K562 (cell line): ENCODE measurements around the gene FMN1. TPM values are rescaled to one million over a fixed set of nuclear protein-coding genes. Genes with fewer than 3 reads are reported as not detected.

Experiments
- ATAC-seq: fragments of 200-7000 bp; cut with Tn5 transposase; 3 replicates; pipeline ENCODE4 v1.9.1; 2020; ENCODE audit warnings: moderate library complexity
- BruUV-seq: library from RNA; stranded (reverse); fragments of 400-500 nt; replicated peaks from 2 replicates; lab custom pipeline; 2021; lab: Mats Ljungman, UMichigan
- CTCF ChIA-PET: fragments of 300-600 bp; formaldehyde crosslinking; extraction: SDS; loops from one replicate; lab custom pipeline; 2021; ENCODE audit warnings: low intra/inter-chr PET ratio; lab: Yijun Ruan, JAX
- POLR2A ChIA-PET: fragments of 300-600, 350-650 bp; sonication (Branson Sonifier 250); formaldehyde crosslinking; extraction: SDS; loops from one replicate; lab custom pipeline; 2021; ENCODE audit warnings: antibody characterized with exemption, inconsistent platforms; lab: Yijun Ruan, JAX
- DNase-seq, 4 experiments: peaks; one replicate each; pipeline versions ENCODE4 v3.0.0 to v3.0.0-alpha.2; 2011 to 2018; ENCODE audit warnings: low spot score in 3 of 4, mixed read lengths in 3 of 4; ENCODE audit errors: extremely low read depth in 1 of 4
- FAIRE-seq: peaks from 2 replicates; lab custom pipeline; 2011; peaks lifted over from hg19 to GRCh38; lab: Jason Lieb, UNC
- H2AFZ ChIP-seq: 2 replicates; pipeline ENCODE4 v1.6.0; 2011; ENCODE audit warnings: low read depth, low read length, control low read depth, inconsistent platforms
- H3K27ac ChIP-seq: fragments of 200-600 bp; 3 replicates; pipeline ENCODE4 v1.8.0; 2011; ENCODE audit warnings: low read depth, mild to moderate bottlenecking, control low read depth, inconsistent platforms, low read length, moderate library complexity, mixed read lengths; ENCODE audit errors: extremely low read depth
- H3K27me3 ChIP-seq, 2 experiments: fragments of 300-600 bp in 1 of 2; 2 replicates in 1 of 2; 3 replicates in 1 of 2; pipeline versions ENCODE4 v1.6.0 to v1.8.0; 2011; ENCODE audit warnings: inconsistent platforms in 2 of 2, low read length in 2 of 2, mild to moderate bottlenecking in 1 of 2, mixed read lengths in 1 of 2, moderate library complexity in 1 of 2; ENCODE audit not compliant: control insufficient read depth in 2 of 2, insufficient read depth in 2 of 2
- H3K36me3 ChIP-seq: fragments of 300-600 bp; 3 replicates; pipeline ENCODE4 v1.8.0; 2011; ENCODE audit warnings: mild to moderate bottlenecking, low read length, inconsistent platforms; ENCODE audit not compliant: control insufficient read depth, insufficient read depth
- H3K4me1 ChIP-seq, 2 experiments: fragments of 200-600 bp in 1 of 2; replicated peaks in 1 of 2; 2 replicates in 1 of 2; 3 replicates in 1 of 2; pipeline versions ENCODE4 v1.5.1 to v1.8.0; 2011; ENCODE audit warnings: inconsistent platforms in 2 of 2, low read length in 2 of 2, mild to moderate bottlenecking in 1 of 2, mixed read lengths in 1 of 2, moderate library complexity in 1 of 2; ENCODE audit not compliant: control insufficient read depth in 2 of 2, insufficient read depth in 2 of 2
- H3K4me2 ChIP-seq: 2 replicates; pipeline ENCODE4 v1.6.1; 2011; ENCODE audit warnings: low read length, control low read depth, inconsistent platforms, mixed read lengths; ENCODE audit not compliant: insufficient read depth
- H3K4me3 ChIP-seq: fragments of 200-600 bp; sonication (generic), shearing (Covaris generic); 2 replicates; pipeline ENCODE4 v1.5.1; 2016; ENCODE audit warnings: control low read depth, inconsistent platforms
- H3K79me2 ChIP-seq: fragments of 200-600 bp; 3 replicates; pipeline ENCODE4 v1.8.0; 2011; ENCODE audit warnings: low read length, inconsistent platforms; ENCODE audit not compliant: control insufficient read depth, insufficient read depth
- H3K9ac ChIP-seq, 2 experiments: 2 replicates each; pipeline versions ENCODE4 v1.6.0 to v1.6.1; 2011; ENCODE audit warnings: low read depth in 2 of 2, low read length in 2 of 2, control low read depth in 1 of 2, inconsistent platforms in 1 of 2, mild to moderate bottlenecking in 1 of 2, mixed read lengths in 1 of 2; ENCODE audit not compliant: insufficient read depth in 1 of 2
- H3K9me1 ChIP-seq: one replicate; pipeline ENCODE4 v1.6.0; 2011; ENCODE audit warnings: inconsistent platforms, mild to moderate bottlenecking, low read length, moderate library complexity; ENCODE audit not compliant: control insufficient read depth, insufficient read depth
- H3K9me3 ChIP-seq: replicated peaks from 2 replicates; pipeline ENCODE4 v1.5.1; 2011; ENCODE audit warnings: low read depth, low read length, inconsistent platforms; ENCODE audit not compliant: control insufficient read depth, insufficient read depth
- H4K20me1 ChIP-seq: replicated peaks from 2 replicates; pipeline ENCODE4 v1.6.1; 2011; ENCODE audit warnings: low read length, inconsistent platforms, mixed read lengths; ENCODE audit not compliant: control insufficient read depth, insufficient read depth
- WGBS: fragments of 100-300 bp; shearing (Covaris generic); methylation state at CpG from one replicate; pipeline ENCODE4 v1.1.6; 2016; ENCODE audit warnings: low coverage, mixed read lengths; ENCODE audit not compliant: insufficient coverage; ENCODE audit errors: missing lambda C conversion rate; 5-methylcytosine and 5-hydroxymethylcytosine counted together
- in situ Hi-C: fragments of 300-500 bp; cut with MboI; formaldehyde crosslinking; loops from 4 replicates; pipeline ENCODE4 v1.15.0; 2018; ENCODE audit warnings: inconsistent platforms, mixed read lengths
- intact Hi-C: fragments of 100-400 bp; cut with micrococcal nuclease; formaldehyde crosslinking; loops from 2 replicates; pipeline ENCODE4 v1.14.2; 2022
- polyA plus RNA-seq, 8 experiments: library from polyadenylated mRNA; depleted of rRNA in 4 of 8; stranded (reverse) in 5 of 8; unstranded in 3 of 8; fragments of >200 nt; fragmentation: Nextera tagmentation in 2 of 8; fragmentation: Illumina TruSeq in 1 of 8; extraction: Ambion mirVana in 2 of 8; extraction: Trizol in 1 of 8; gene quantifications; 2 replicates each; pipeline versions ENCODE4 v1.2.1 to v1.2.3, GENCODE V29; 2011 to 2014; ENCODE audit warnings: inconsistent platforms in 1 of 8, missing spikeins in 1 of 8
- total RNA-seq, 7 experiments: library from RNA; depleted of rRNA in 6 of 7; stranded (reverse); fragments of >200 nt in 6 of 7; fragmentation: Illumina TruSeq in 2 of 7; extraction: Trizol in 2 of 7; gene quantifications; 2 replicates each; pipeline versions ENCODE4 v1.2.1 to v1.2.3, GENCODE V29; 2011 to 2021; ENCODE audit warnings: low replicate concordance in 1 of 7
- TF ChIP-seq, protein P1 (sequence below), 2 experiments: fragments of 450-650 bp; IDR thresholded peaks; 2 replicates each; pipeline ENCODE4 v1.6.1; 2016; ENCODE audit warnings: mild to moderate bottlenecking in 2 of 2, borderline replicate concordance in 1 of 2, low read depth in 1 of 2, moderate library complexity in 1 of 2

Gene FMN1
- total and polyA plus RNA-seq, 9 of the 15 experiments (the other 6 are each of a cell fraction or from before 2014, with no cell fraction given): 0.03 to 0.07 (median 0.04) TPM; not detected in 6

DNA sequence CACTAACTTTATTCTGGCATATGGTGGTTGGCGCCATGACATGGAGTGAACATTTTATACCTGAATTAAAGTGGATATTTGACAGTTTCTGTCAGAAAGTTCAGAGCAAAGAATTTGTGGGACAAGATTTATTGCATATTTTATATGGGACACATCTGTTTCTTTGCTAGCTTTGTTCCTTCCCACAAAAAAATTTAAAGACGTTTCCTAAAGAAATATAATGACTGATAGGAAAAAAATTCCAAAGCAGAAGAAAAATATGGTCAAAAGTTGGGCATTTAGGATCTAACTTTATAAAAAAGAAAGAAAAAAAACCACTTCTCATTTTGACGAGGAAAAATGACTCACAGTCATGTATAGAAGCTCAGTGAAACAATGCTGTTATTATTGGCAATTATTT, 375.1 kb downstream of the FMN1 start:
- TF ChIP-seq, protein P1, sequence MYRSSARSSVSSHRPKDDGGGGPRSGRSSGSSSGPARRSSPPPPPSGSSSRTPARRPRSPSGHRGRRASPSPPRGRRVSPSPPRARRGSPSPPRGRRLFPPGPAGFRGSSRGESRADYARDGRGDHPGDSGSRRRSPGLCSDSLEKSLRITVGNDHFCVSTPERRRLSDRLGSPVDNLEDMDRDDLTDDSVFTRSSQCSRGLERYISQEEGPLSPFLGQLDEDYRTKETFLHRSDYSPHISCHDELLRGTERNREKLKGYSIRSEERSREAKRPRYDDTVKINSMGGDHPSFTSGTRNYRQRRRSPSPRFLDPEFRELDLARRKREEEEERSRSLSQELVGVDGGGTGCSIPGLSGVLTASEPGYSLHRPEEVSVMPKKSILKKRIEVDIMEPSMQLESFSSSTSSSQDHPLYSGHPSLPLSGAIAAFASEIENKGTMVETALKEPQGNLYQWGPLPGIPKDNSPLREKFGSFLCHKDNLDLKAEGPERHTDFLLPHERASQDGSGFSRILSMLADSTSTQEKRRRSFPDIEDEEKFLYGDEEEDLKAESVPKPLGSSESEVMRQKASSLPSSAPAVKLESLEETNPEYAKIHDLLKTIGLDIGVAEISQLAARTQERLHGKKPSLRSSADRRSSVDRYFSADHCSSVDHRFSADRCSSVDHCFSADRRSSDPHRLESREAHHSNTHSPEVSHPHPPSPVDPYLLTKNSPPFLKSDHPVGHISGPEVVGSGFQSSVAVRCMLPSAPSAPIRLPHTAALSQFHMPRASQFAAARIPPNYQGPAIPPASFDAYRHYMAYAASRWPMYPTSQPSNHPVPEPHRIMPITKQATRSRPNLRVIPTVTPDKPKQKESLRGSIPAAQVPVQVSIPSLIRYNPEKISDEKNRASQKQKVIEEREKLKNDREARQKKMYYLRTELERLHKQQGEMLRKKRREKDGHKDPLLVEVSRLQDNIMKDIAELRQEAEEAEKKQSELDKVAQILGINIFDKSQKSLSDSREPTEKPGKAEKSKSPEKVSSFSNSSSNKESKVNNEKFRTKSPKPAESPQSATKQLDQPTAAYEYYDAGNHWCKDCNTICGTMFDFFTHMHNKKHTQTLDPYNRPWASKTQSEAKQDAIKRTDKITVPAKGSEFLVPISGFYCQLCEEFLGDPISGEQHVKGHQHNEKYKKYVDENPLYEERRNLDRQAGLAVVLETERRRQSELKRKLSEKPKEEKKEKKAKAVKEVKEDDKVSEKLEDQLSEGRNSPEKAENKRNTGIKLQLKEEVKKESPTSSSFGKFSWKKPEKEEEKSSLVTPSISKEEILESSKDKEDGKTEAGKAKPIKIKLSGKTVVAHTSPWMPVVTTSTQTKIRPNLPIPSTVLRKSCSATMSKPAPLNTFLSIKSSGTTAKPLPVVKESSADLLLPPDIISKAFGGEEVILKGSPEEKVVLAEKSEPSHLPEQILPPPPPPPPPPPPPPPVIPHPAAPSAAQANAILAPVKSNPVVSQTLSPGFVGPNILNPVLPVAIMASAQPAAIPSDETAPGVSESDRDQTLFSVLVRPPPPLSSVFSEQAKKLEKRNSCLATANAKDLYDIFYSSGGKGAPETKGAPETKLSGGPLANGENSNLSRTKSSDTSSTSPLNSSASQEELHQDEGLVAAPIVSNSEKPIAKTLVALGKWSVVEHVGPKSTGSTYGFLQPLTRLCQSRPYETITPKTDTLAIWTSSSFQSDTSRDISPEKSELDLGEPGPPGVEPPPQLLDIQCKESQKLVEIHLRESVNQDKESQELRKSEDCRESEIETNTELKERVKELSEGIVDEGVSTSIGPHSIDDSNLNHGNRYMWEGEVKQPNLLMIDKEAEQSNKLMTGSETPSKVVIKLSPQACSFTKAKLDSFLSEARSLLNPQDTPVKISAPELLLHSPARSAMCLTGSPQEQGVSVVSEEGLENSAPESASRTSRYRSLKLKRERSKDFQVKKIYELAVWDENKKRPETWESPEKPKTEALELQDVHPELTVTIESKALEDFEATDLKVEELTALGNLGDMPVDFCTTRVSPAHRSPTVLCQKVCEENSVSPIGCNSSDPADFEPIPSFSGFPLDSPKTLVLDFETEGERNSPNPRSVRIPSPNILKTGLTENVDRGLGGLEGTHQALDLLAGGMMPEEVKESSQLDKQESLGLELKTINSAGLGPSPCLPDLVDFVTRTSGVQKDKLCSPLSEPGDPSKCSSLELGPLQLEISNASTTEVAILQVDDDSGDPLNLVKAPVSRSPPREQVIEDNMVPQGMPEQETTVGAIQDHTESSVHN (IDR thresholded peaks at IDR 0.05; ENCODE audit: borderline replicate concordance in 1 of 2, low read depth in 1 of 2): no peak
- CTCF ChIA-PET: no interaction called here
- Histone ChIP-seq H3K4me1 (no peaks in the 10 kb centered on the region), H3K9me3 (no peaks in the 10 kb centered on the region), H4K20me1 (no peaks in the 10 kb centered on the region), H3K27me3 (no peaks in the 10 kb centered on the region; a peak in 1 of 5 replicates), H3K4me3 (no peak overlapping the region), H3K9me1 (no peaks in the 10 kb centered on the region), H3K9ac (no peak overlapping the region), H2AFZ (no peak overlapping the region), H3K27ac (no peak overlapping the region), H3K36me3 (no peaks in the 10 kb centered on the region), H3K79me2 (no peaks in the 10 kb centered on the region), H3K4me2 (no peak overlapping the region)
- no peak for ATAC-seq
- in situ Hi-C loops (no loop called here), intact Hi-C loops (no loop called here)
- POLR2A ChIA-PET: interaction anchor here (1.3 kb wide), 1 partner anchor 9 kb away, joined by 3 read pairs; no protein-coding TSS in a partner anchor
- 0% methylated on average over 3 of the region's 3 CpGs for WGBS
- no peak for FAIRE-seq
- no TSS peak for BruUV-seq
- no peak for DNase-seq
